ENCODE data around the gene ERC1.
"Not testable (repeated sequence)": the region's sequence is repeated elsewhere in the genome, so short reads cannot be mapped to it uniquely, and the experiment has no call there.

Gene ERC1

GRCh38 chr12:1130164-1130563 lies 139.1 kb downstream of the ERC1 start:
- DNase-seq (ENCODE audit: low read depth): no peak

DNA sequence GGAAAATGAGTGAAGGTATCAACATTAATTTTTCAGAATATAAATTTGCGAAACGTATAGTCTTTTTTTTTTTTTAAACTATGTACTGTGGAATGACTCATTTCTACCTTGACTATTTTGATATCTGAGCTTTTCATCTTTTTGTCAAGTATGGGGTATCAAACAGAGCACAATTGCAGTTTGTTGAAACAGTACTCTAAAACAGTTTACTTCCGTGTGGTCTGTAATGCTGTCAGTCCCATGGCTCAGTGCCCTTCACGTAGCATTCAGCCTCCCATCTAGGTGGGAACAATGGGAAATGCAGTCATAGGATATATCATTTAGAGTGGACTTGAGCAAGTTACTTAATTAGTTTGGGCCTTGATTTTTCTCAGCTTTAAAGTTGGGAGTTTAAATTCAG lies 139.5 kb downstream of the ERC1 start:
- no peak for DNase-seq (ENCODE audit: low read depth)

DNA sequence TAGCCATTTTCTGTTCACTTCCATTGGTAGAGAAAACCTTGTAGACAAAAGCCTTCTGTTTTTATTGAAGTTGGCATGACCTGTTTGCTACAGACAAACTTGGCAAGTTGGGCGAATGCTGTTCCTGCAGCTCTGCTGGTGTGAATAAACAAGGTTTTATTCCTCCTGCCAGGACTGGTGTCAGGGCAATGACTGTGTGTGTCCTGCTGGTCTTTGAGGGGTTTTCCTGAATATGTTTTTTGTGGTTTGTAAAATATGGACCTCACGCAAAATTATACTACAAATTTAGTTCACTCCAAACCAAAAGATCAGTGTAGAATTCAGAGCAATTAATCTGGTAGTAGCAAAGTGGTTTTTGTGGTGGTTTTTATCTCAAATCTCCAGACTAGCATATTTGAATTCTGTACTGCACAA lies 140.8 kb downstream of the ERC1 start:
- no peak for DNase-seq (ENCODE audit: low read depth)

GRCh38 chr12:1132311-1132710 lies 141.3 kb downstream of the ERC1 start:
- DNase-seq (ENCODE audit: low read depth): no peak

GRCh38 chr12:1138691-1139090 lies 147.7 kb downstream of the ERC1 start:
- no peak for DNase-seq (ENCODE audit: low read depth)

- DNase-seq (ENCODE audit: low read depth): not testable (repeated sequence)
Measured at GRCh38 chr12:1146758-1147157, 155.7 kb downstream of the ERC1 start.

- no peak for DNase-seq (ENCODE audit: low read depth)
Measured at GRCh38 chr12:1147821-1148220, 156.8 kb downstream of the ERC1 start.

DNA sequence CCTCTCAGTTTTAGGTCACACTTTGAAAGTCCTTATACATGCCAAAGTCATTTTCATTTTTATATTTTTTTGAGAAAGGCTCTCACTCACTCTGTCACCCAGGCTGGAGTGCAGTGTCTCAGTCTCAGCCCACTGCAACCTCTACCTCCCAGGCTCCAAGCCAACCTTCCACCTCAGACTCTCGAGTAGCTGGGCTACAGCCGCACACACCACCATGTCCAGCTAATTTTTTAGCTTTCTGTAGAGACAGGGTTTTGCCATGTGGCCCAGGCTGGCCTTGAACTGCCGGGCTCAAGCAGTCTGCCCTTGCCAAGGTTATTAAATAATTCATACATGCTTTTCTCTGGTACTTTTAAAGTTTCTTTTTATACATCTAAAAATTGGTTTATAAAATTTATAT lies 166.0 kb downstream of the ERC1 start:
- DNase-seq (ENCODE audit: low read depth): no peak

DNA sequence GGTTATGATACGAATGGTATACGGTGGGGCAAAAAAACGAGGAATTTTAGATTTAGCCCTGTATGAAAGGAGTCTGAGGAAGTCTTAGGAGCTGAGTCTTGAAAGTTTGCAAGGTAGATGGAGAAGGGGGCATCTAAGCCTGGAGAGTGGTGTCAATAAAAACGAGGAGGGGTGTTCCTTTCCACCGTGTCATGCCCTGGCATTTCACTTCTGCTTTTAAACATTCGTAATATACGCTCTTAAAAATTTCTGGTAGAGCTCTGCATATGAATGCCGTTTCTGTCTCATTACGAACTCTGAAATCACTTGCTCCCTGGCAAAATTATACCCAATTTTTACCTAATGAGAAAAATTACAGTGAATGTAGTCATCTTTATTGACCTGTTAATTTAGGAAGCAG lies 170.2 kb downstream of the ERC1 start:
- DNase-seq (ENCODE audit: low read depth): no peak

GRCh38 chr12:1162081-1162760 lies 171.2 kb downstream of the ERC1 start:
- DNase-seq (ENCODE audit: low read depth): no peak

GRCh38 chr12:1167784-1168183 lies 176.8 kb downstream of the ERC1 start:
- DNase-seq (ENCODE audit: low read depth): no peak

GRCh38 chr12:1170411-1170810 lies 179.4 kb downstream of the ERC1 start:
- no peak for DNase-seq (ENCODE audit: low read depth)

DNA sequence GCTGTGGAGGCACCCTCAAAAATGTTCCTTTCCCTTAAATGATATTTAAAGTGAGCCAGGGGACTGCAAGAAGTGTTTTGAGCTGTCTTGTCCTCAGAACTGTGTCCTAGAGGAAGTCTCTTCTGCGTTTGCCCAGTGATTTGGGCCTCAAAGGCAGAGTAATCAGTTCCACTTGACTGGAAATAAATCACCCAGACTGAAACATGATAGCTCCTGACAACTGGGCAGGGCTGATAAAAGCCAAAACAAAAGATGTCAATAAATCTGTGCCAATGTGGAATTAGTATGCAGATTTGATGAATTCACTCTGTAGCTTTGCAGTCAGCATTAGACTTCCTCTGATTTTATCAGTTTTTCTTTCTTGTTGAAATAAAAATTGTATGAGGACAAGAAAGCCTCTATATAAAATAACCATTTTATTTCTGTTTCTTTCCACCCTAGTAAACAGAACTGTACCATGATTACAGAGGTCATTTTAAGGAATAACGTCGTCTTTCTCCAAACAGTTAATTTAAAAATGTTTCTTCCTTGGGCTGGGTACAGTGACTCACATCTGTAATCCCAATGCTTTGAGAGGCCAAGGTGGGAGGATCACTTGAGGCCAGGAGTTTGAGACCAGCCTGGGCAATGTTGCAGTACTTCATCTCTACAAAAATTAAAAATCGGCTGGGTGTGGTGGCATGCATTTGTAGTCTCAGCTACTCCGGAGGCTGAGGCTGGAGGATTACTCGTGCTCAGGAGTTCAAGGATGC lies 180.8 kb downstream of the ERC1 start:
- no peak for DNase-seq (ENCODE audit: low read depth)

DNA sequence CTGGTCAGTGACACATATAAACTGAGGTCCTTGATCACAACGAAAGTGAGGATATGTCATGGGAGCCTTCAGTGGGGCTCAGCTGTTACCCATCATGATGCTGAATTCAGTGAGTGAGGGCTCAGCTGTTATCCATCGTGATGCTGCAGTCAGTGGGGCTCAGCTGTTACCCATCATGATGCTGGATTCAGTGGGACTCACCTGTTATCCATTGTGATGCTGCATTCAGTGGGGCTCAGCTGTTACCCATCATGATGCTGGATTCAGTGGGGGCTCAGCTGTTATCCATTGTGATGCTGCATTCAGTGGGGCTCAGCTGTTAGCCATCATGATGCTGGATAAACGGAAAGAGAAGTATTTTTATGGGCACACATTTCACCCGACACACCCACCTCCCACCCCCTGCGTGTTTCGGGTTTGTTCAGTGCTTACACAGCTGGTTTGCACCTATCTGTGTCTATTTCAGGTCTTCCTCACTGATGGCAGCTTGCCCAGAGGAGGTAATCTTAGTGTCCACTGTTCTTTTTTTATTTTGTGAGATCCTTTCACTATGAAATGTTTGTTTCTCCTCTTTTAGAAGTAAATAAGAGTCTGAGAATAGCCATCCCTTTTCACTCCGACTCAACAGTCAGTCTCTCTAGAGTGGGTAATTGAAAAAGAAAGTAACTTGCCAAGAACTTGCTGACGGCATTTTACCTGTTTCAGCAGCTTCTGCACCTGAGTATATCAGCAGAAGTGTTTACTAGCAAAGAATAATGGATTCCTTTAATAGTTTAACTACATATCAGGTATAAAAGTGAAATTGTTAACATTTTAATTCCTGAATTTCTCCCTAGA lies 183.0 kb downstream of the ERC1 start:
- DNase-seq (ENCODE audit: low read depth): no peak

DNA sequence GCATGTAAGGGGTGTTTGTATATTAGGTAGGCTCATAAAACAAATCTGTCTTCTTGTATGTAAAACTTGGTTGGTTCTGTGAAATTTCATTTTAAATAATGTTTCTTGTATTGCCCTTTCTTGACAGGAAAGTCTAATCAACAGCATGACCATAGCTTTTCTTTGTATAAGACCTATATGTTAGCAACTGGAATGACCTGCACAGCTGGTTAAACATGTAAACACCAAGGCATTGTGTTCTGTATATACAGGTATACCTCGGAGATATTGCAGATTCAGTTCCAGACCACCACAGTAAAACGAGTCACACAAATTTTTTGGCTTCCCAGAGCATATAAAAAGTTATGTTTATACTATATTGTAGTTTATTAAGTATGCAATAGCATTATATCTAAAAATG lies 183.6 kb downstream of the ERC1 start:
- no peak for DNase-seq (ENCODE audit: low read depth)

- DNase-seq (ENCODE audit: low read depth): no peak
Measured at GRCh38 chr12:1176191-1176590, 185.2 kb downstream of the ERC1 start.

DNA sequence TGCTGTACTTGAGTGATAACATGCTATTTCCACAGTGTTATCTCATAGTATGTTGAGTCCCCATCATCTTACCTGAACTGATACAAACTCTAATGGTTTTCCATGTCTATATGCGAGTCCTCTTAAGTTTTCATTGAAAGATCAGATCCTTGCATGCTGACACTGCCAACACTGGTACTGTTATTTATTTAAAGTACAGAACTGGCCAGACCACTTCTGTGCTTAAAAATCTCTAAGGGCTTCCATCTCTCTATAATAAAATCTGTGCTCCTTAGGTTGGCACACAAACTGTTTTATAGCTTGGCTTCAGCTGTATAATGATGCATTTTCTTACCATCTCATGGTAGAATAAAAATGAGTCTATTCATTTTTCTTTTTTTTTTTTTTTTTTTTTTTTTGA lies 188.1 kb downstream of the ERC1 start:
- no peak for DNase-seq (ENCODE audit: low read depth)

- no peak for DNase-seq (ENCODE audit: low read depth)
Measured at GRCh38 chr12:1182069-1182468, 191.0 kb downstream of the ERC1 start.

GRCh38 chr12:1184402-1184801 lies 193.4 kb downstream of the ERC1 start:
- no peak for DNase-seq (ENCODE audit: low read depth)

GRCh38 chr12:1185460-1186182 lies 194.6 kb downstream of the ERC1 start:
- DNase-seq (ENCODE audit: low read depth): no peak

GRCh38 chr12:1186298-1186697 lies 195.3 kb downstream of the ERC1 start:
- DNase-seq (ENCODE audit: low read depth): no peak

DNA sequence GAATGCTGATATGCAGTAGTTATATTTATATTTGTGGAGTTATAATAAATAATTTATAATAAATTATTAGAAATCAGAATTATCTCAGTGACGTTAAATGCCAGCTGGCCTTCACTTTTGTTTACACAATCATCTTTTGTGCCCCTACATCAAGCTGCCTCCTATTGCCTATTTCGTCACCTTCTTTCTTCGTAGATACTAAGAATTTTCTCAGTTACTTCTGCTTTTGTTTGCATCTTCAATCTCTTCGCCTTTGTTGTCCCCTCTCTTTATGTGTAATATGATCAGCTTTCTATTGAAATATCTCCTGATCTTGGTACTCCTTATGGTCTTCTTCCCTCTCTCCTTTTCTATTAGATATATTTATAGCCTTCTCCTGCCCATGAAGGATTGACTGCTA lies 197.0 kb downstream of the ERC1 start:
- DNase-seq (ENCODE audit: low read depth): no peak

Data from activated T-cell treated with anti-CD3 and anti-CD28 coated beads for 48 hours (primary cell).